HG03460 (cell line): ENCODE results near the gene BCAS3.
"Not testable (repeated sequence)": the region's sequence is repeated elsewhere in the genome, so short reads cannot be mapped to it uniquely, and the experiment has no call there.

ENCODE experiments used
- ATAC-seq: cut with Tn5 transposase; IDR thresholded peaks from one replicate; pipeline ENCODE4 v1.9.1; 2021; ENCODE audit not compliant: unreplicated experiment

The BCAS3 gene

DNA sequence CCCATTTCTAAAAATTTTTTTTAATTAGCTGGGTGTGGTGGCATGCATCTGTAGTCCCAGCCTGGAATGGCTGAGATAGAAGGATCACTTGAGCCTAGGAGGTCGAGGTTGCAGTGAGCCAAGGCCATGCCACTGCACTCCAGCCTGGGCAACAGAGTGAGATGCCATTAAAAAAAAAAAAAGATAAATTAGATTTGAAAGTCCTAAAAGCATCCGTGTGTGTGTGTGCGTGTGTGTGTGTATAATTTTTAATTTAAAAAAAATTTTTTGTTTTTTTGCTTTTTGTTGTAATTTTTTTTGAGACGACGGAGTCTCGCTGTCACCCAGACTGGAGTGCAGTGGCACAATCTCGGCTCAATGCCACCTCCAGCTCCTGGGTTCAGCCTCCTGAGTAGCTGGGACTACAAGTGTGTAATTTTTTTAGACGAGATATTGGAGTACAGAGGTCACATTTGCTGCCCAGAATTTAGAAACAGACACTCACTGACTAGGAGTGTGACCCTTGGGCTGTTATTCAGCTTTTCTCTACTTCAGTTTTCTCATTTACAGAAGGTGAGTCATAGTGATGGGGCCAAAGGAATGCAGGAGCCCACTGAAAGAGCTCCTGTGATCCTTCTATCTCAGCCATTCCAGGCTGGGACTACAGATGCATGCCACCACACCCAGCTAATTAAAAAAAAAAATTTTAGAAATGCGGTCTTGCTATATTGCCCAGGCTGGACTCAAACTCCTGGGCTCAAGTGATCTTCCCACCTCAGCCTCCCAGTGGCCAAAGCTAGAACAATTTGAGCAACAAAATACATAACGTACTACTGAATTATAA, 749.0 kb downstream of the BCAS3 start:
- ATAC-seq, result no peak

DNA sequence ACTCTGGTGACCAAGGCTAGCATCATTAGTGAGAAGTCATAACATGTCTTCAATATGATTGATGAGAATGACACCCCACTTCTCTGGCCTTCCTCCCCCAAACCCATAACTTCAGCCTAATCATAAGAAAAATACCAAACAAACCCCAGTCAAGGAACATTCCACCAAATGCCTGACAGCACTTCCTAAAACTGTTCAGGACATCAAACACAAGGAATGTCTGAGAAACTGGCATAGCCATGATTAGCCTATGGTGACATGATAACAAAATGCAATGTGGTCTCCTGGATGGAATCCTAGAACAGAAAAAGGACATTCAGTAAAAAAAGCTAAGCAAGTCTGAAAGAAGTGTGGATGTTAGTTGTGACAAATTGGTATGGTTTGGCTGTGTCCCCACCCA, 749.9 kb downstream of the BCAS3 start:
- ATAC-seq, result no peak

GRCh38 chr17:61429274-61429673, 751.6 kb downstream of the BCAS3 start:
- ATAC-seq, result no peak

- ATAC-seq, result not testable (repeated sequence)
Measured at GRCh38 chr17:61429831-61430230, 752.2 kb downstream of the BCAS3 start.

- ATAC-seq, result no peak
Measured at GRCh38 chr17:61431594-61432311, 754.1 kb downstream of the BCAS3 start.

GRCh38 chr17:61436273-61436672, 758.6 kb downstream of the BCAS3 start:
- no peak for ATAC-seq

DNA sequence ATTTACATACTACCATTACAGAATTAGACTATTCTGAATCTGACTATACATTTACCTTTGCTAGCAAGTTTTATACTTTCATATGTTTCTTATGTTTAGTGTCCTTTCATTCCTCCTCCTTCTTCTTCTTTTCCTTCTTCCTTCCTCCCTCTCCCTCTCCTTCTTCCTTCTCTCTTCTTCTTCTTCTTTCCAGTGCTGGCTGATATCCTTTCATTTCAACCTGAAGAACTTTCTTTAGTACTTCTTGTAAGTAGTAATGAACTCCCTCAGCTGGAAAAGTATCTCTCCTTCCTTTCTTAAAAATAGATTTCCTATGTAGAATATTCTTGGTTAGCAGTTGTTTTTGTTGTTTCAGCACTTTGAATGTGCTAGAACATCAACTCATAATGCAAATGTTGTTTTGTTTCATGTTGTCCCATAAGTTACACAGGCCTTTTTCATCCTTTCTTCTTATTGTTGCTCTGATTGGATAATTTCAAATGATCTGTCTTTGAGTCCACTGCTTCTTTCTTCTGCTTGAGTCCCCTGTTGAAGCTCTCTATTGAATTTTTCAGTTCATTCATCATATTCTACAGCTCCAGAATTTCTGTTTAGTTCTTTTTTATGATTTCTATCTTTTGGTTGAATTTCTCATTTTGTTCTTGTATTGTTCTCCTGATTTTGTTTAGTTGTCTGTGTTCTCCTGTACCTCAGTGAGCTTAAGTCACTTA, 759.5 kb downstream of the BCAS3 start:
- ATAC-seq, result no peak

DNA sequence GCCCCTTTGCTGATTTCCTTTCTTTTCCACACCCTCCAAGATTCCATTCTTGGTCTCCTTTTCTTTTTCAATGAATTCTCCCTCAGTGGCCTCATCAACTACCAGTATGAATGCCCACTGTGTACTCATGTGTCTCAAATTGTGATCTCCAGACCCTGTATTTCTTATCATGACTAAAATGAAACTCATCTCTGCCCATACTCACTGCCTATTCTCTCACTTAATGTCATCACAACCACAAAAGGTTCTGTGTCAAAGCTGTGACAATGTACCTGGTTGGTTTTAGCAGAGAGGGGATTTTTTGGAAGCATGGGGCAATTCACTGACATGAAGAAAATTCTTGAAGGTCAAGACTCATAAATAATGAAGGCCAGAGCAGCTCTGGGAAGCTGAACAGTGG, 763.0 kb downstream of the BCAS3 start:
- ATAC-seq, result no peak

DNA sequence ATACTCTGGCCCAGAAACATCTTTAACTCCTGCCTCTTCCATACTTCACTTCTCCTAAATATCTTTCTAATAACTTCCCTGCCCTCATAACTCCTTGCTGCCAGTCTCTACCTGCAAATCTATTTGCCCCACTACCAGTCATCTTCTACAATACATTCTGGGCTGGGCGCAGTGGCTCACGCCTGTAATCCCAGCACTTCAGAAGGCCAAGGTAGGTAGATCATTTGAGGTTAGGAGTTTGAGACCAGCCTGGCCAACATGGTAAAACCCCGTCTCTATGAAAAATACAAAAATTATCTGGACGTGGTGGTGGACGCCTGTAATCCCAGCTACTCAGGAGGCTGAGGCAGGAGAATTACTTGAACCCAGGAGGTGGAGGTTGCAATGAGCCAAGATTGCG, 763.9 kb downstream of the BCAS3 start:
- not testable (repeated sequence) for ATAC-seq

DNA sequence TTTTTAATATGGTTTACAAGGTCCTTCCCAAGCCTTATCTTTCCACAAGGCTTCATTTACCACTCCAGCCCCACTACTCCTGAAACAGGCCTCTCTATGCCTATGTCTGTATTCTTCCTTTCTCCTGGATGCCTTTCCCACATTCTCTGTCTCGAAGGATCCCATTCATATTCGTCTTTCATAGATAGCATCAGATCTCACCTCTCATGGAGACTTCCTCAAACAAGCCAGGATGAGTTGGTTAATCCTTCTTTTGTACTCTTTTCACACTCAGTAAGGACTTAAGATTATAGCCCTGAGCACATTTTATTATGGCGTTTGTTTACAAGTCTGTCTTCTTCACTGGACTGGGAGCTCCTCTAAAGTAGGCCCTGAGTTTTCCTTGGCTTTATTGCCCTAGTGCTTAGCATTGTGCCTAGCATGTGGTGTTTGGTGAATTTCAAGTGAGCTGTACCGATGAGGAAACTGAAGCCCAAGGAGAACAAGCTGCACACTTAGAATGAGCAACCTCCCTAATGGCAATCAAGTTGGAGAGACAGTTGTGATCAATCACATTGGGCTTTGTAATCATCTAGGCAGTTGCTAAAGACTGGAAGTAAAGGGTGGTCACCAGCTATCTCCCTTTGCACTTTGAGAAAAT, 764.6 kb downstream of the BCAS3 start:
- ATAC-seq, result no peak
